ENCODE data around the gene TAAR5.
"Not testable (repeated sequence)": the region's sequence is repeated elsewhere in the genome, so short reads cannot be mapped to it uniquely, and the experiment has no call there.

The TAAR5 gene, protein sequence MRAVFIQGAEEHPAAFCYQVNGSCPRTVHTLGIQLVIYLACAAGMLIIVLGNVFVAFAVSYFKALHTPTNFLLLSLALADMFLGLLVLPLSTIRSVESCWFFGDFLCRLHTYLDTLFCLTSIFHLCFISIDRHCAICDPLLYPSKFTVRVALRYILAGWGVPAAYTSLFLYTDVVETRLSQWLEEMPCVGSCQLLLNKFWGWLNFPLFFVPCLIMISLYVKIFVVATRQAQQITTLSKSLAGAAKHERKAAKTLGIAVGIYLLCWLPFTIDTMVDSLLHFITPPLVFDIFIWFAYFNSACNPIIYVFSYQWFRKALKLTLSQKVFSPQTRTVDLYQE

DNA sequence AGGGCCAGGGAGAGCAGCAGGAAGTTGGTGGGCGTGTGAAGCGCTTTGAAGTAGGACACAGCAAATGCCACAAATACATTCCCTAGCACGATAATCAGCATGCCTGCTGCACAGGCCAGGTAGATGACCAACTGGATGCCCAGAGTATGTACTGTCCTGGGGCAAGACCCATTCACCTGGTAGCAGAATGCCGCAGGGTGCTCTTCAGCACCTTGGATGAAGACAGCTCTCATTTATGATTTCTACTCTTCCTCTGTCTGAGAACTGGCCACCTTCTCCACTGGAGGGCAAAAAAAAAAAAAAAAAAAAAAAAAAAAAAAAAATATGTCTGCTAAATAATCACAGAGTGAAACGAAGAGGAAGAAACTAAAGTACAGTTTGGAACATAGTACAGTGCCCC is at the start of gene TAAR5:
Gene TAAR5 (minus strand): TSS at position 288 of the 400 bp plus-strand sequence. CDS start 55 bp downstream, at position 233.
- no peak for DNase-seq (ENCODE audit: low spot score)

GRCh38 chr6:132637135-132637534 is 47.6 kb upstream of the TAAR5 start:
- not testable (repeated sequence) for DNase-seq (ENCODE audit: low spot score)

DNA sequence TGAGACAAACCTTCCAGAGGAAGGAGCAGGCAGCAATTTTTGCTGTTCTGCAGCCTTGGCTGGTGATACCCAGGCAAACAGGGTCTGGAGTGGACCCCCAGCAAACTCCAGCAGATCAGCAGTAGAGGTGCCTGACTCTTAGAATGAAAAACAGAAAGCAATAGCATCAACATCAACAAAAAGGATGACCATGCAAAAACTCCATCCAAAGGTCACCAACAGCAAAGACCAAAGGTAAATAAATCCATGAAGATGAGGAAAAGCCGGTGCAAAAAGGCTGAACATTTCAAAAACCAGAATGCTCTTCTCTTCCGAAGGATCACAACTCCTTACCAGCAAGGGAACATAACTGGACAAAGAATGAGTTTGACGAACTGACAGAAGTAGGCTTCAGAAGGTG is 46.4 kb upstream of the TAAR5 start:
- not testable (repeated sequence) for DNase-seq (ENCODE audit: low spot score)

DNA sequence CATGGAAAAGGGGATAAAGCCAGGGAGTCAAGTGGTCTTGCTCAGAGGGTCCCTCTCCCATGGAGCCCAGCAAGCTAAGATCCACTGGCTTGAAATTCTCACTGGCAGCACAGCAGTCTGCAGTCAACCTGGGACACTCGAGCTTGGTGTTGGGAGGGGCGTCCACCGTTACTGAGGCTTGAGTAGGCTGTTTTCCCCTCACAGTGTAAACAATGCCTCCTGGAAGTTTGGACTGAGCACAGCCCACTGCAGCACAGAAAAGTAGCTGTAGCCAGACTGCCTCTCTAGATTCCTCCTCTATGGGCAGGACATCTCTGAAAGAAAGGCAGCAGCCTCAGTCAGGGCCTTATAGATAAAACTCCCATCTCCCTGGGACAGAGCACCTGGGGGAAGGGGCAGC is 45.7 kb upstream of the TAAR5 start:
- DNase-seq (ENCODE audit: low spot score) = not testable (repeated sequence)

DNA sequence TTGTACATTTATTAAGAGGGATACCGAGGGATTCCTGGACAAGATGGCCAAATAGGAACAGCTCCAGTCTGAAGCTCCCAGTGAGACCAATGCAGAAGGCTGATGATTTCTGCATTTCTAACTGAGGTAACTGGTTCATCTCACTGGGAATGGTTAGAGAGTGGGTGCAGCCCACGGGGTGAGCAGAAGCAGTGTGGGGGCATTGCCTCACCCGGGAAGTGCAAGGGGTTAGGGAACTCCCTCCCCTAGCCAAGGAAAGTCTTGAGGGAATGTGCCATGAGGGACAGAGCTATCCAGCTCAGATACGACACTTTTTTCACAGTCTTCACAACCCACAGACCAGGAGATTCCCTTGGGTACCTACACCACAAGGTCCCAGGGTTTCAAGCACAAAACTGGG is 45.3 kb upstream of the TAAR5 start:
- DNase-seq (ENCODE audit: low spot score) = no peak

DNA sequence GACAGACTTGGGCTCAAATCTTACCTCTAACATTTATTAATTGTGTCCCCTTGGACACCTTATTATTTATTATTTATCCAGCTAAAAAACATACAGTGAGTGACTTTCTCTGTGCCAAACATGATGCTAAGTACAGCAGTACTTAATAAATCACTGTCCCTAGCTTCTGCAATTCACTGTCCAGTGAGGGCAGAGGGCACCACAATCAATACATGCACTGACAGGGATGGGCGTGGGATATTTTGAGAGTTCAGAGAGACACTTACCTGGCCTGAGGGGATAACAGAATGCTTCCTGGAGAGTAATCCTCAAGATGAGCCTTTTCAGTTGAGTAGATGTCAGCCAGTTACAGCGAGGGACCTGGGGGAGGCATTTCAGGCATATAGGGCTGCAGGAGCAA is 43.8 kb upstream of the TAAR5 start:
- DNase-seq (ENCODE audit: low spot score) = no peak

- DNase-seq (ENCODE audit: low spot score) = no peak
Measured at GRCh38 chr6:132624175-132624574, 34.6 kb upstream of the TAAR5 start, which contains the start of gene TAAR2. Gene TAAR2, minus strand, starts transcription at chr6:132624275. Its CDS starts 0 bp downstream, at chr6:132624275.

DNA sequence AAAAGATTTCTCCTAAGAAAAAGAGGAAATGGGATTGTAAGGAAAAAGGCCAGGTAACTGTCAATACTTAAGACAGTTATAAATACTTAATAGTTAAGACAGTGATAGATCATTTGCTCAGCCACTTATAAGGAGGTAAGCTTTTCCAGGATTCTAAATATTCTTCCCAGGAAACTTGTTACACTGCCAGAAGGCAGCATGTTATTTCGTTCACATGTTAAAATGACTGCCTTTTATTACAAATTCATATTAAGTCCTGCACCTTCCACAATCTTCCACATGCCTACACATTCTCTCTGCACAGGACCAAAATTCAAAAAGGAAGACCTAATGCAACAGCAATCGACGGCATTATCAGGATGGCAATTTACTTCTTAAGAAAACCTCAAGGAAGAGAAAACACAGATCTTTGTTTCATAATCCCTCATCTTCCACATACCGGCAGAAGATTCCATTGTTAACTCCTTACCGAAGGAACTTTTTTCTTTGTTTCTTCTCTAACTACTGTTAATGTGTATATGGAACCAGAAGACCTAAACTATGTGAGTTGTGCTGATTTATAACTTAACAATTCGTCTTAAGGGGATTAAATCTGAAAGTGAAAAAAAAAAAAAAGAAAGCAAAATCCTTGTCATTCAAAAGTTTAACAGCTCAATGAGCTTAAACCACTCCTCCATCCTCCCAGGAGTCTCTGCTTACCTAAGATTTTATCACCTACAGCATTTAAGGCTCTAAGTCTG is 33.7 kb upstream of the TAAR5 start:
- no peak for DNase-seq (ENCODE audit: low spot score)

DNA sequence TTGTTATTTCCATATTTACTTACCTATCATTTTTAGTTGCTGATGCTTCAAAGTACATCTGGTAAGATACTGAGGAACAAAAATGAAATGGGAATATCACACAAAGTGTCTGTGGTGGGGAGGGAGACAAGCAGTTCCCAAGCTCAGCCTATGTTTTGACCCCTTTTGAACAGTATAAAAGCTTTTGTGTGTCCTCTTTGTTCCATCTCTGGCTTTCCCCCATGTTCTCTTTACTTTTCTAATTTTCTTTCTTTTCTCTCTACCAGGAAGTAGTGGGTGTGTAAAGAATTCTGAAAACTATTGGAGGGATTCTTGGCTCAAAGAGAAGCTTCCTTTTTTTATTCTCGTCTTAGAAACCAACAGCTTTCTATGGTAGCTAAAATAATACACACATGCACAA is 27.1 kb upstream of the TAAR5 start:
- DNase-seq (ENCODE audit: low spot score) = no peak

GRCh38 chr6:132614554-132614953 is 25.0 kb upstream of the TAAR5 start:
- no peak for DNase-seq (ENCODE audit: low spot score)

- no peak for DNase-seq (ENCODE audit: low spot score)
Measured at GRCh38 chr6:132612449-132613108, 23.0 kb upstream of the TAAR5 start.

DNA sequence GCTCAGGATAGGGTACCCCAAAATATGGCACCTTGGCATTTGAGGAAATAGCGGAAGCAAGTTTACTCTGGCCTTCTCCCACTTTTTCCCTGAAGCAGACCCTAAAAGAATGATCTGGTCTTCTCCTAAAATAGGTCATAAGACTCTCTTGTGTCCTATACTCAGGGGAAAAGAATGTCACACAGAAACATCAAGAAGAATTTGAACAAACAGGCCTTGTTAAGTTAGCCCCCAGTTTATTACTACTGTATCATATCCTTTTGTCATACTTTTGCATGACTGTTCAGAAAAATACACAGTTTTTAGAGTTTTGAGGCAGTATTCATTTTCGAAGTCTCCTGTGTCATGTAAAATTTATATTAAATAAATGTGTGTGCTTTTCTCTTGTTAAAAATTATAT is 22.1 kb upstream of the TAAR5 start:
- DNase-seq (ENCODE audit: low spot score) = no peak

DNA sequence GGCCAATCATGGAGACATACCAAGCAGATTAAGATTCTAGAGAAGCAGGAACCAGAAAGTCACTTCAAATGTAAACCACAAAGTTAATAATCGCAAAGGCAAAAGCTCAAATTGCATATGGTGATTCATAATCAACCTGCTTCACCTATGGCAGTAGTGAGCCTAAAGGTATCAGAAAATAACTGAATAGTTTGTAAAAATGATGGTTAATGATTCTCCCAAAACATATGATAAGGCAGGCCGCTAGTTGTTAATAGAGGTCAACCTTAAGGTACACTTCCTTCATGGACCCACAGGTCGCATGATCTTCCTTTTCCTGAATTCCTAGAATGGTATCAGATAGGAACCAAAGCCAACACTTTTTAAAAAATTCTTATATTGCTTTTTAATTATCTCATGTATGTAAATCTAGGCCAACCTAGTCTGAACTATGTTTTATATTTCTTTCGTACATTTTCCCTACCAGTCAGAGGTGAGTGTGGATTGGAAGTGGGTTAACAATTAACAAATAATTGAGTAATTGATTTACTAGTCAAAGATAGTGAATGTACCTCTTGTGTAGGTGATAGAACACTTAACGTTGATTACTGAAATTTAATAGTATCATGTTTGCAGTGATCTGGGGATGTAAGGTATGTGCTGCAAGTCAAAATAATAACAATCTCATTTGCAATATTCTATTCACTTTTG is 18.1 kb upstream of the TAAR5 start:
- DNase-seq (ENCODE audit: low spot score) = no peak

DNA sequence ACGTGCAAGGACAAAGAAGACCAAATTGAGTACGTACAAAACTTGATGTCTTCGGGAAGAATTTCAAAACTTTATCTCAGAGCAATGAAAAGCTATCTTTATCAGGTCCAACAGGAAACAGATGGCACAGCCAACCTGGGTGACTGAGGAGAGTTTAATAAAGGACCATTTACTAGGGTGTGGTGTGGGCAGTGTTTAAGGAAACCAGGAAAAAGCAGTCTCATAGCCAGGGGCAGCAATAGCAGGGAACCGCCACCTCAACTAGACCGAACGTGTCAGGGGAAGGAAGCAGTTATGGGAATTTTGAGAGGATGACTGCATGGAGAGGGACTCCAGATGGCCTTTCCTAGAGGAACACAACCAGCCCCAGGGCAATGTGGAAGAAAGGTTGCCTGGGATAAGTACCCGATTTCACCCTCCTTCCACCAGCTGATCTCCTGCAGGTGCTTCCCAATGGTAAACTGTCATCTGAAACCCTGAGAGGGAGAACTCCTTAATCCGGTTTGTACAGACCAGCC is 15.2 kb upstream of the TAAR5 start:
- DNase-seq (ENCODE audit: low spot score) = no peak

GRCh38 chr6:132600900-132601299 is 11.4 kb upstream of the TAAR5 start:
- not testable (repeated sequence) for DNase-seq (ENCODE audit: low spot score)

GRCh38 chr6:132598473-132598872 is 8.9 kb upstream of the TAAR5 start:
- no peak for DNase-seq (ENCODE audit: low spot score)

GRCh38 chr6:132596201-132596600 is 6.7 kb upstream of the TAAR5 start:
- no peak for DNase-seq (ENCODE audit: low spot score)

GRCh38 chr6:132592855-132593254 is 3.3 kb upstream of the TAAR5 start:
- DNase-seq (ENCODE audit: low spot score) = no peak

DNA sequence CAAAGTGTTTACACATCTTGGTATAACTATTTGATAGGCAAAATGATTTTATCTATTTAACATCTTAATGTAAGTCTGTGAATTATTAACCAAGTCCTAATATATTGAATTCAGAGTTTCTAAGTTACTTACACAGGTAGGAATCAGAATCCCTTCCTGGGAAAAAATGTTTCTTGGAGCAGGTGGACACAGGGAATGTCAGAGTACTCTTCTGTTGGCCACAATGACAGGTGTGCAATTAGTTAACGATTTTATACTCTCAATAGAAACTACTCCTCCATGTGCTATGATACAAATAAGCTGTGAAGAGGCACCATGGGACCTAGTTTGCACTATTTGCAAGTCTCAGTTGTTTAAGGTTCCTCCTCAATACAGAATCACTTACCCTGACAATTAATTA is 821 bp upstream of the TAAR5 start:
- DNase-seq (ENCODE audit: low spot score) = no peak

DNA sequence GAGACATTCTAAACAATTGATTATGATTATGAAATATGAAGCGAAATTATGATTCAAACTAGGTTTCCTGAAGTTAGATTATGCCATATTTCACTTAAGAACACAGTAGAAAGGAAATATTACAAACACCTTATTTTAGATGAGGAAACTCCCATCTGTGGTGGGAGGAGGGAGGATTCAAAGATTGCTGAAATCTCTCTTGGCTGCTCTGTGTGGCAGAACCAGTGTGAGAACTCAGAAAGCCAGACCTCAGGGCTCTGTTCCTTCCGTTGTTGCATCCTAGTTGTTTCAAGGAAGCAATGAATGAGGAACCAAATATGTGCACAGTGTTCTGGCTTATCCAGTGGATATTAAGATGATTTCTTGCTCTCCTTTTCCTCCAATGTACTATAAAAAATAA is 2.1 kb downstream of the TAAR5 start:
- DNase-seq (ENCODE audit: low spot score) = no peak

DNA sequence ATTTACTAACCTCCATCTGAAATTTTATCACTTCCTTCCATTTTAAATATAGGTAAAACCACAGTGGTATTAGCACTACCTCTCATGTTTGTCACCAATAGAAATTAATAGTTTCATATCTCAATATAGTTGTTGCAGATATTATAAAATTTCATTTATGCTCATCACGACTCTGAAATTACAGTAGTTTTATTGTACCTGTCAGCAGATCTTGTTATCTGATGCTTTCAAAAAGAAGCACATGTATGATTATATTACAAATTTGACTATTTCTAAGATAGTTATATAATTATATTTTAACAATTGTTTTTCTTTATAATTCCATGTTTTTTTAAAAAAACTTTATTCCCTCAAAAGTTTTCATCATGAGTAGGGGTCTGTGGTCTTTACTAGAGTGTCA is 4.8 kb downstream of the TAAR5 start:
- DNase-seq (ENCODE audit: low spot score) = no peak

DNA sequence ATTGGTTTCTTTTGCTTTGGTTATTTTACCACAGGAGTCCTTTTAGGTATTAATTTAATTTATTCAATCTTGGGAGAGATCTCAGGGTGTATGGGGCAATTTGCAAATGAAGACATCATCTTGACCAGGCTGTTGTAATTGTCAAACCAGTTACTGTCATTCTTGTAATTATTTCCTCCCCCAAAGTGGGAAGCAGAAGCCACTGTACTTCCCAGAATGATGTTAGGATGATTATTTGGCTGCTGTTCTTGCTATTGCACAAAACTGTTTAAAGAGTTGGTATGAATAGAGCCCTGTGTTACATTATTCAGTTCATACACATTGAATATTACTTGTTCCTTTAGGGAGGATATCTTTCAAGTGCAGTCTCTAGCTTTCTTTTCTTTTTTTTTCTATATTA is 17.8 kb downstream of the TAAR5 start:
- no peak for DNase-seq (ENCODE audit: low spot score)
